Glomerular visceral epithelial cell (primary cell): ENCODE data around the gene COBL.
A peak's percentile ranks its signal among the peaks of the same experiment; 100 is the strongest.

Experiments
- DNase-seq: peaks from one replicate; pipeline ENCODE4 v3.0.0-alpha.2; 2016; ENCODE audit errors: extremely low spot score

The COBL gene

DNA sequence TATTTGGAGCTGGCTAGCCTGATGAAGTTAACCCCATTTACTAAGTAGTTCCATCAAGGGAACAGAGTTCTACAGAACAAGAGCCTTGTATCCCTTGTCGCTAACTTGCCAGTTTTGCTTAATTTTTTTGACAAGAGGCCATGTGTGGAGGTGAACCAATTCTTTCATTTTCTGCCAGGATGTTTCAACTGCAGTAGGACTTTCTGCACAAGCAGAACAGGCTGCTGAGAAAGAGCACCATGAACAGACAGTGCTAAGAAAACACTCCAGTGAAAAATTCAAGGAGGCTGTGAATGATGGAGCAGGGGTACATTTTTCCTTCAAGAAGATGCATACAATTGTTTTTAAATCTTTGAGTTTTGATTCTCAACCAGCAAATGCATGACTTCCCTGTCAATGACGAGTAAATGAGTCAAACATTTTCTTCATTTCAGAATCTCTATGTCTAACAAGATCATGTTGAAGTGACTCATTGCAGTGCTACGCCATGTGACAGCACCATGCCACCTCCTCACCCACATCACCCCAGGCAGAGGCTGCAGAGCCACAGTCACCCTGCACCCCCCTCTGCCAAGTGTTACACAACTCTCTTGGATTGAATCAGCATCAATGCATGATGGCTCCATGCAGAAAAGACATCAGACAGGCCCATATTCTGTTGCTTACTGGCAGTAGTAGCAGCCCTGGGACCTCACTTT, 193.1 kb downstream of the COBL start:
- DNase-seq = peak; percentile 76

DNA sequence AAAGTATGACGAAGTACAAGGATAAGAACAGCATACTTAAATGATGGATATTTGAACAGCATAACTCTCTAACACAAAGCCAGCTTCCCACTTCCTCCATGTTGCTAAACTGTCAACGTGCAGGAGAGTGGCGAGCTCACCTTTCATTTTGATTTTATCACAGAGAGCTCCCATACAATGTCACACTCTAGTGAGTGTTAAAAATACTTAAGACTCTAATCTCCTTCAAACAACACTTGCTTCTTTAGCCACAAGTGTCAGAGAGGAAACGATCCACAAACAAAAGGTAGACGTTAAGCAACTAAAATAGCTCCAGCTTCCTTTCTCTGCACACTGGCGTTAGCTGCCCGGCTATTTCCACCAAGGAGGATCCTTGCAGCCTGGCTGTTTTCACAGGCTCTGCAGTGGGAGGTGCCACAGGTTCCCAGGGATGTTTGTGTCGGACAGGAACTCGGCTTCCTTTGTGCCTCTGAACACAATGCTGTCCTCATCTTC, 194.6 kb downstream of the COBL start:
- DNase-seq = no peak

DNA sequence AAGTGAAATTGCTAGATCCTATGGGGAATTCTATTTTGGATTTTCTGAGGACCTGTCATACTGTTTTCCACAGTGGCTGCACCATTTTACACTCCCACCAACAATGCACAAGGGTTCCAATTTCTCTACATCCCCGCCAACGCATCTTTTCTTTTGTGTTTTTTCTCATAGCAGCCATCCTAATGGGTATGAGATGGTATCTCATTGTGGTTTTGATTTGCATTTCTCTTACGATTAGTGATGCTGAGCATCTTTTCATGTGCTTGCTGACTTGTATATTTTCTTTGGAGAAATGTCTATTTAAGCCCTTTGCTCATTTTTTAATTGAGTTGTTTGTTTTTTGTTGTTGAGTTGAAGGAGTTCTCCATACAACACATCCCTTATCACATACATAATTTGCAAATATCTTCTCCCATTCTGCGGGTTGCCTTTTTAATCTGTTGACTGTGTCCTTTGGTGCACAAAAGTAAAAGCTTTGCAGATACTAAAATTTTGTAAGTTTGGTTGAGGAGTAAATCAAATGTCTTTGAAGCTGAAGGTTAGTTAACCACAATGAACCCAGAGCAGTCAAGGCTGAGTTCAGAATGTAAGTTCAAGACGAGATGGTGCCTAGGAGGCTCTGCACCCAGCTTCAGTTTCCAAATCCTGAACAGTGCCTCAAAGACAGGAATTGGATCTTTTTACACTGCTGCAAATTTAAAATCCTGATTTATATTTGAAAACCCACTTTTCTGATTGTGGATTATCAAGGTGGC, 195.4 kb downstream of the COBL start:
- DNase-seq = no peak

DNA sequence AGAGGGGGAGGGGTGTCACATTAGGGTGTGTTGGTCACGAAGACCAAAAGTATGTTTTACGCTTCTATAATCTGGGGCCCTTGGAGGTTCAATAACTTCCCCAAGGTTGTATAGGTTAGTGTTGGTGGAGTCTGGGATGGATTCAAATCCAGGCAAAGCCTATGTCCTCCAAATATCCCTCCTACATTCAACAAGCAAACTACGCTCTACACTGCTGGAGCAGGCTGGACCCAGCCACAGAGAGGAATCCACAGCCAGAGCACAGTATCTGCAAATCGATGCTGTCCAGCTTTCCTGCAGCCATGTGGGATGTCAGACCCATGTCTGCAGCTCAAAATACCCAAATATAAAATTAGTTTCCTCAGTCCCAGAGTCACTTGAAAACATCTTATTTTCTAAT, 198.0 kb downstream of the COBL start:
- no peak for DNase-seq

DNA sequence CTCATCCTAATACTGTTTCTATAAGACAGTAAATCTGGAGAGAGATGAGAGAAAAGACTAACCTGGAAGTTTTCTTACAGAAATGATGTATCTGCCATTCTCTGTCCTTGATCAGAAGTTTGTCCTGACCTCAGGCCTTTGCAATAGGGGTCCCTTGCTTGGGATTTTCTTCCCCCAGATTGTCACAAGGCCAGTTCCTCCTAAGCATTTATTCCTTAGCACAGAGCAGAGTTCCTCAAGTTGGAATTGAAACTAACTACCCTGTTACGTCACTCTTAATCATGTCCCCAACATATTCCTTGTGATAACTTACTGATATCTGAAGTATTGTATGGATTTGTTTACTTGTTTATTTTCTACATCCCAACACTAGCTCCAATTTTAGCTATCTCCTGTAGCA, 202.1 kb downstream of the COBL start:
- no peak for DNase-seq

GRCh38 chr7:51113962-51114361, 202.6 kb downstream of the COBL start:
- no peak for DNase-seq

DNA sequence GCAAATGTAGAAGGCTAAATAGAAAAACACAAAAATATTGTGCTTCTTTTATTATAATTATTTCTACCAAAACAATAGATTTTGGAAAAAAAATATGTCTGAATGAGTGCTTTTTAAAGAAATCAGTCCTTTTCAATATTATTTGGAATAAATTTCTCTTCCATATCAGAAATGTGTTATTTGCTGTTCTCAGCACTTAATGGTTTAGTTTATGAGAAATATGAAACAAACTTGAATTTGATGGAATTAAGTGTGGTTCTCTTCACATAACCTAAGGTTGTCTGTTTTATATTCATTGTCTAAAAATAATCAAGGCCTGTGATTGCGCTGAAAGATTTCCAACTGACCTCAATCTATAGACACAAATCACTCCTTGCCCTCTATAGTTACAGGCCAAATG, 203.0 kb downstream of the COBL start:
- DNase-seq = no peak

GRCh38 chr7:51111241-51111940, 205.2 kb downstream of the COBL start:
- DNase-seq = no peak

DNA sequence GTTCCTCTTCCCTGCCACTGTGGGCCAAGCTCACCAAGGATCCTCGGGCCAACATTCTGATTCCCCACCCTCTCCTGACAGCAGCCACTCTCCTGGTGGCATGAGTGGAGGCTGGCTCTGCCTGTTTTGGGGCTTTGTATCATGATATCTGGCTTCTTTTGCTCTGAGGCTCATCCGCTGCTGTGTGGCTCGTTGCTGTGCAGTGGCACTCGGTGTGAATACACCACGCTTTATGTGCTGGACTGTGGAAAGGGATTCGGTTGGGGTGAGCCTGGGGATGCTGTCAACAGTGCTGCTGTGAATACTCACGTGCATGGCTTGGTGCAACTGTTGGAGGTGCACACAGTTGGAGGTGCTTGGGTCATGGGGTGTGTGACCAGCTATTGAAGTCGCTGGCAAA, 208.5 kb downstream of the COBL start:
- no peak for DNase-seq

GRCh38 chr7:51104278-51104677, 212.3 kb downstream of the COBL start:
- DNase-seq = no peak

- no peak for DNase-seq
Measured at GRCh38 chr7:51103718-51104117, 212.9 kb downstream of the COBL start.

- no peak for DNase-seq
Measured at GRCh38 chr7:51102828-51103227, 213.8 kb downstream of the COBL start.

GRCh38 chr7:51101111-51101757, 215.4 kb downstream of the COBL start:
- DNase-seq = no peak

DNA sequence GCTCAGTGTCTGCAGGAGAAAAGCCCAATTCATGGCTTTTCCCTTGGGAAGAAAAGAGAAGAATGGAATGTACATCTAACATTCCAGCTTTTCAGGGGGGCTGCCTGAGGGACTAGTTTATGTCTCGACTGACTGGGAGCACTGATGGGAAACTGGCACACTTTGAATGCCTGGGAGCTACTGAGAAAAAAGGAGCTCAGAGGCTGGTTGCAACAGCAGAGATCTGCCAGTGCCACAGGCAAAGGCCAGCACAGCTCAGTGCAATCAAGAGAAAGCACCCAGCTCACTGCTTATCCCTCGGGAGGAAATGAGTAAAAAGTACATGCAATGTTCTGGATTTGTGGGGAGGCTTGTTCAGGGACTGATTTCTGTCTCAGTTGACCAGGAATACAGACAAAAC, 226.2 kb downstream of the COBL start:
- no peak for DNase-seq

- no peak for DNase-seq
Measured at GRCh38 chr7:51085034-51085692, 231.4 kb downstream of the COBL start.

DNA sequence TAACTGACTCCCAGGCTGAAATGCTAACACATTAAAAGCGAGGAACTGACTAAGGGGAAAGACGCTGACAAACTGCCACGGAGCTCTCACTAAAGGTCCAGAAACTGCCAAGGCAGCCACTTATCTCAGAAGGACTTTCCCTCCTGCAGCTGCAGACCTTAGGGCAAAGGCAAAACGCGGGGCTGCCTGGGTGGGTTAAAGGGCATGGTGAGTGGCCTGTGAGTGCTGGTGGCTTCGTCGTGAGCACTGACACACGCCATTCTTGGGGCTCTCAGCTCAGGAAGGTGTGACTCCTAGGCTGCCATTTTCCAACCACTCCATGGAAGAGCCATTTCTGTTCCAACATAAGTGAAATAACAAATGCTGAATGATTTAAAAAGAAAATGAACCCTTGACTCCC, 232.5 kb downstream of the COBL start:
- no peak for DNase-seq

DNA sequence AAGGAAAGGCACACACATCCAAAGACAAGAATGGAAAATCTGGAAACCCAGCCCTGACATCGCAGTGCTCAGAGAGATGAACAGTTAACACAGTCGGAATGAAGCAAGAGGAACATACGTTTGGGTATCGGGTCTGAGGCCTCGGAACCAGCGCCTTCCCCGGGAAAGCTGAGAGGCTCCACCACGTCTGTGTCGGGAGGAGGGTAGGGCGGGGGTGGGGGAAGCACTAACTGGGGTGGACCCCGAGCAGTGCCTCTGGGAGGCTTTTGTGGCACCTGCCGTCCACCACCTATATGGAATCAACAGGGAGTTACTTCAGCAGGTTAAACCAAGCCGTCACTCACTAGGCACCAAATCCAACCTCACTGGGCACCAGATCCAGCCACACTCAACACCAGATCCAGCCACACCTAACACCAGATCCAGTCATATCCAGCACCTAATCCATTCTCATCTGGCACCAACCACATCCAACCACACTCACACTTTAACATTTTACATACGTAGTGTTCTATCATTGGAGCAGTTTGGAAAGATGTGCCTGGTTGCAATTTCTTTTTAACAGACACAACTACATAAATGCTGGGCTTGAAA, 233.6 kb downstream of the COBL start:
- no peak for DNase-seq

GRCh38 chr7:51082096-51082840, 234.3 kb downstream of the COBL start:
- DNase-seq = no peak

- DNase-seq = no peak
Measured at GRCh38 chr7:51081270-51081890, 235.2 kb downstream of the COBL start.

DNA sequence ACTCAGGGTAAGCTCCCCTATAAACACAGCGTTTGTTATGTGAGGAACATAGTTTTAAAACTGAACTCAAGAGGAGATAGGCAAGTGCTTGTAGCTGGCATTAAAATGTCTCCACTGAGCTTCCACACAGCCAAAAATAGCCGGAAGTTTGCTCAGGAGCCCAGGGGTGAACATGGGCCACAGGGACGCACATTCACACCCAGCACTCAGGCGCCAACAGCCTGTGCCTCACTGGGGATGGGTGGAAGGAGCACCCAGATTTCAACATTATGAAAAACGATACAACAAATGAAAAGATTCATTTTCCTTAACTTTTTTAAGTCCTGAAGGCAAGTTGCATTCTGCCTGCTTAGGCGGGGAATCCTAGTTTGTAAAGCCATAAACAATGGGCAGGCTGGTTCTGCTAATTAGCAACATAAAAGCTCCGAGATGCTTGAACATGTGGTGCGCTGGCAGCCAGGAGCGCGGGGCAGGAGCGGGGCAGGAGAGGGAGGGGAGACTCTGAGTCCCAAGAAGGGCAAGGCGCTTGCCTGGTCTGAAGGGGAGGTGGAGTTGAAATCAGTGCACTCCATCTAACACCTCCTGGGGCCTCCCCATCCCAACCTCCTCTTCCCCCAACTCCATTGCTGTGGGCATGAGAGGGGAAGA, 235.9 kb downstream of the COBL start:
- DNase-seq = no peak
